A549 treated with ZK216348 at 1 μM for 4 hours (cell line): ENCODE measurements around the gene ABCA9. TPM values are rescaled to one million over a fixed set of nuclear protein-coding genes. Genes with fewer than 3 reads are reported as not detected.

Source experiments
- total RNA-seq: library from RNA; stranded (reverse); fragments of 200-300 nt; extraction: Qiagen RNA extraction; gene quantifications from 5 replicates; pipeline ENCODE4 v1.2.3, GENCODE V29; 2022; ENCODE audit warnings: low read depth

The ABCA9 gene
- total RNA-seq, result not detected in 5 replicates

GRCh38 chr17:69060822-69061221 is at the start of gene ABCA9:
Gene ABCA9 (minus strand): TSS chr17:69060927. CDS start chr17:69051126, 9,801 bp downstream.

DNA sequence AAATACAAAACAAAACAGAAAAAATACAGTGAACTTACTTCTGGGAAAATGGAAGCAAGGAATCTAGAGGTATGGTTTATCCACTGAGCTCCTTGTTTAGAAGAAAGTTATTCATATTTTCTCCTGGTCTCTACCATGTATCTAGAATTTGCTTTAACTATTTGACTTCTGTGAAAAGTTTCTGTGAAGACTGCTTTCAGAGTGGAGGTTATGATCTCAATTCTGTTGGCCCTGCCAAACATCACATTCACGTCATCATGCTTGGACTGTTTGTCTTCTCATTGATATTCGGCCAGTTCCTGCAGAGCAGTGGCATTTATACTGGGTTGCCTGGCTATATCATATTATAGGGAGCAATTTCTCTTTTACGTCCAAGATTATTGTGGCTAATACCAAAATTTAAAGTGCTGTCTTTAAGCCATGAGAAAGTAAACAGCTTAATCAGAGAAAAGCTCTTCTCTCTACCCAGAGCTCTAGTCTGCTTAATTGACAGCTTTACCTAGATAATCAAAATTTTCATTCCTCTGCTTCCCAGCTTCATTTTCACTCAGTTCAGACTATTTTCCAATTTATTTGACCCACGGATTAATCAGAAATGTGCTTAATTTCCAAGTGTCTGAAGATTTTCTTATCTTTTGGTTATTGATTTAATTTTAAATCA is 105.4 kb downstream of the ABCA9 start, which contains the start of gene ABCA8:
ABCA8 (minus strand) TSS at position 212 of the 661 bp plus-strand sequence. CDS start 13,358 bp downstream, outside the sequence.

Other genes with a start within 250 kb of the ABCA9 start
- gene ABCA8, start 105.5 kb downstream of the ABCA9 start, total RNA-seq, result 0.17 to 0.40 TPM (median 0.38 TPM) in 5 replicates
- not detected in 5 replicates for gene ABCA6, start 81.0 kb upstream of the ABCA9 start, total RNA-seq
- gene ABCA10, start 167.9 kb upstream of the ABCA9 start, total RNA-seq, result 0.05 to 0.37 TPM (median 0.12 TPM) in 5 replicates